Kidney (tissue), 14 donors: ENCODE measurements around the gene SCNN1B. TPM values are rescaled to one million over a fixed set of nuclear protein-coding genes. Genes with fewer than 3 reads are reported as not detected.

Experiments used
- DNase-seq, 5 donors: peaks; one replicate each; pipeline ENCODE4 v3.0.0-alpha.2; 2013 to 2020
- FAIRE-seq: peaks from 2 replicates; lab custom pipeline; 2012; peaks lifted over from hg19 to GRCh38; lab: Jason Lieb, UNC
- H3K27ac ChIP-seq, 2 donors: one replicate each; pipeline ENCODE4 v1.7.0; 2013; ENCODE audit warnings: low read depth in 2 of 2, low read length in 2 of 2, inconsistent platforms in 1 of 2
- H3K27me3 ChIP-seq: one replicate; pipeline ENCODE4 v1.7.1; 2013; ENCODE audit warnings: low read length, inconsistent platforms; ENCODE audit not compliant: control insufficient read depth, insufficient read depth
- H3K36me3 ChIP-seq, 3 donors: one replicate each; pipeline versions ENCODE4 v1.7.0 to v1.7.1; 2013; ENCODE audit warnings: low read length in 3 of 3, control low read depth in 1 of 3, inconsistent platforms in 1 of 3; ENCODE audit not compliant: insufficient read depth in 3 of 3, control insufficient read depth in 2 of 3
- H3K4me1 ChIP-seq, 3 donors: one replicate each; pipeline versions ENCODE4 v1.7.0 to v1.7.1; 2013; ENCODE audit warnings: low read length in 3 of 3, inconsistent platforms in 1 of 3, low read depth in 1 of 3; ENCODE audit not compliant: control insufficient read depth in 2 of 3, insufficient read depth in 2 of 3
- H3K4me3 ChIP-seq, 3 donors: one replicate each; pipeline versions ENCODE4 v1.7.0 to v1.8.1; 2013; ENCODE audit warnings: low read length in 3 of 3, control low read depth in 1 of 3, inconsistent platforms in 1 of 3
- H3K9ac ChIP-seq, 3 donors: one replicate each; pipeline versions ENCODE4 v1.7.0 to v1.7.1; 2013; ENCODE audit warnings: low read length in 3 of 3, control low read depth in 1 of 3, inconsistent platforms in 1 of 3
- H3K9me3 ChIP-seq, 3 donors: one replicate each; pipeline versions ENCODE4 v1.7.0 to v1.7.1; 2013; ENCODE audit warnings: low read length in 3 of 3, control low read depth in 1 of 3, inconsistent platforms in 1 of 3; ENCODE audit not compliant: control insufficient read depth in 2 of 3, insufficient read depth in 1 of 3
- intact Hi-C: fragments of 100-400 bp; cut with DNase I; formaldehyde crosslinking; loops from one replicate; pipeline ENCODE4 v1.11.1; 2022
- polyA plus RNA-seq: library from polyadenylated mRNA; stranded (reverse); fragments of 350-450 nt; fragmentation: Illumina TruSeq; extraction: RNeasy Lipid Tissue Mini Kit (QIAGEN cat#74804); gene quantifications from one replicate; pipeline ENCODE4 v1.2.3, GENCODE V29; 2014; ENCODE audit warnings: low read depth, low replicate concordance; ENCODE audit not compliant: insufficient read depth
- total RNA-seq: library from RNA; stranded (reverse); fragmentation: NEBNext Ultra II Directional; extraction: Animal tissue kit (Norgen Biotek cat#: 25700); gene quantifications from one replicate; pipeline ENCODE4 v1.2.1, GENCODE V29; 2021
- TF ChIP-seq, protein P1 (sequence below): IDR thresholded peaks from 3 replicates; pipeline ENCODE4 v1.5.1; 2012; ENCODE audit warnings: mild to moderate bottlenecking, moderate library complexity, borderline replicate concordance; ENCODE audit not compliant: insufficient read depth; ENCODE audit errors: extremely low read depth
- donor health status: control.
- donor health status: control.
- donor health status: control.
- donor health status: control.
- donor health status: control.
- donor health status: DM: yes; HTN: yes; CAD: no.
- donor health status: Normal renal cell carcinoma (clear cell type).

SCNN1B gene
- total and polyA plus RNA-seq, 2 donors from 2014 or later: 7.8 to 62.9 TPM

DNA sequence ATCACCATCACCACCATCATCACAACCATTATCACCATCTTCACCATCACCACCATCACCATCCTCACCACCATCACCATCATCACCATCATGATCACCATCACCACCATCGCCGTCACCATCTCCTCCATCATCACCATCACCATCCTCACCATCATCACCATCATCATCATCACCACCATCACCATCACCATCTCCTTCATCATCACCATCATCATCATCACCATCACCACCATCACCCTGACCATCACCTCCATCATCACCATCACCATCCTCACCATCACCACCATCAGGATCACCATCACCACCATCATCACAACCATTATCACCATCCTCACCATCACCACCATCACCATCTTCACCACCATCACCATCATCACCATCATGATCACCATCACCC is 14.1 kb downstream of the SCNN1B start:
- no peaks in the 10 kb centered on the region for H3K4me1 ChIP-seq
- peaks cover 0 to 6% (median 0%) of the 10 kb centered on the region in 3 donors for H3K9me3 ChIP-seq
- intact Hi-C loops: no loop called here
- H3K27ac ChIP-seq: no peak overlapping the region
- H3K27me3 ChIP-seq: no peaks in the 10 kb centered on the region
- H3K36me3 ChIP-seq: peaks cover 0 to 2% (median 0%) of the 10 kb centered on the region in 3 donors
- H3K9ac ChIP-seq: no peak overlapping the region
- TF ChIP-seq, protein P1, sequence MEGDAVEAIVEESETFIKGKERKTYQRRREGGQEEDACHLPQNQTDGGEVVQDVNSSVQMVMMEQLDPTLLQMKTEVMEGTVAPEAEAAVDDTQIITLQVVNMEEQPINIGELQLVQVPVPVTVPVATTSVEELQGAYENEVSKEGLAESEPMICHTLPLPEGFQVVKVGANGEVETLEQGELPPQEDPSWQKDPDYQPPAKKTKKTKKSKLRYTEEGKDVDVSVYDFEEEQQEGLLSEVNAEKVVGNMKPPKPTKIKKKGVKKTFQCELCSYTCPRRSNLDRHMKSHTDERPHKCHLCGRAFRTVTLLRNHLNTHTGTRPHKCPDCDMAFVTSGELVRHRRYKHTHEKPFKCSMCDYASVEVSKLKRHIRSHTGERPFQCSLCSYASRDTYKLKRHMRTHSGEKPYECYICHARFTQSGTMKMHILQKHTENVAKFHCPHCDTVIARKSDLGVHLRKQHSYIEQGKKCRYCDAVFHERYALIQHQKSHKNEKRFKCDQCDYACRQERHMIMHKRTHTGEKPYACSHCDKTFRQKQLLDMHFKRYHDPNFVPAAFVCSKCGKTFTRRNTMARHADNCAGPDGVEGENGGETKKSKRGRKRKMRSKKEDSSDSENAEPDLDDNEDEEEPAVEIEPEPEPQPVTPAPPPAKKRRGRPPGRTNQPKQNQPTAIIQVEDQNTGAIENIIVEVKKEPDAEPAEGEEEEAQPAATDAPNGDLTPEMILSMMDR: no peak
- DNase-seq: peak in 1 of 5 donors; percentile 6
- no peak for FAIRE-seq
- peak overlapping the region in 1 of 3 donors; percentile 18 for H3K4me3 ChIP-seq

DNA sequence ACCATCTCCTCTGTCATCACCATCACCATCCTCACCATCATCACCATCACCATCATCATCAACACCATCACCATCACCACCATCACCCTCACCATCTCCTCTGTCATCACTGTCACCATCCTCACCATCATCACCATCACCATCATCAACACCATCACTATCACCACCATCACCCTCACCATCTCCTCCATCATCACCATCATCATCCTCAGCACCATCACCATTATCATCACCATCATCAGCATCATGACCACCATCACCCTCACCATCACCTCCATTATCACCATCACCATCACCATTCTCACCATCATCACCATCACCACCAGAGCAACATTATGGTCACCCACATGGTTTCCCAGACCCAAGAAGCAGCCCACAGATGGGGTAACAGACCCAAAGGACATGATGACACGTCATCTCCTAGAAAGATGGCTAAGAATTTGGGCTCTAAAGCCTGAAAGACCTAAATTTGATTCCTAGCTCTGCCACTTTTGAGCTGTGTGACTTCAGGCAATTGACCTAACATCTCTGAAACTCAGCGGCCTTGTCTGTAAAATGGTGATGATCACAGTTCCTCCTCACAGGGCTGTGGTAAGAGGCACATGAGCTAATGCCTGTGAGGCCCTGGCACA is 14.6 kb downstream of the SCNN1B start:
- H3K27ac ChIP-seq: no peak overlapping the region
- no peaks in the 10 kb centered on the region for H3K27me3 ChIP-seq
- H3K9me3 ChIP-seq: peaks cover 0 to 6% (median 0%) of the 10 kb centered on the region in 3 donors
- intact Hi-C loops: no loop called here
- no peak for DNase-seq
- no peak overlapping the region for H3K9ac ChIP-seq
- H3K4me1 ChIP-seq: no peaks in the 10 kb centered on the region
- no peak for FAIRE-seq
- peaks cover 0 to 2% (median 0%) of the 10 kb centered on the region in 3 donors for H3K36me3 ChIP-seq
- peak overlapping the region in 1 of 3 donors; percentile 9 for H3K4me3 ChIP-seq
- TF ChIP-seq, protein P1: no peak

DNA sequence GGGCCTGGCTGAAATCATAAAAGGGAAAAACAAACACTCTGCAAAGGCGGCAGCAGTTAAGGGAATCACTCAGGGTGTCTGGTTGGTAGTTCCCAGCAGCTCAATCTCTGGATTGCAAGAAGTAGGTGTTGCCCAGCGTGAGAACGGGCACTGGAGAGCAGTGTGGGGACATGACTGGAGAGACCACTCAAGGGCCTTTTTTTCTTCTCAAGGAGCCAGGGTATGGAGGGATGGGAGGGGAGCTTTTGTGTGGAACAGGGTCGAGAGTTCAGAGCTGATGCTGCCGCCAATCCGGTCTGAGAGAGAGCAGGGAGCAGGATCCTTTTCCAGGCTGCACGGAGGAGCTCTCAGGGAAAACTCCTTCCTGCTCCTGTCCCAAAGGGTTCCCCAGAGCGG is 15.2 kb downstream of the SCNN1B start:
- Histone ChIP-seq H3K9ac (no peak overlapping the region), H3K27ac (no peak overlapping the region), H3K4me3 (no peak overlapping the region), H3K27me3 (no peaks in the 10 kb centered on the region), H3K4me1 (no peaks in the 10 kb centered on the region), H3K9me3 (peaks cover 0 to 6% (median 0%) of the 10 kb centered on the region in 3 donors), H3K36me3 (peaks cover 0 to 2% (median 0%) of the 10 kb centered on the region in 3 donors)
- intact Hi-C loops: no loop called here
- TF ChIP-seq, protein P1: no peak
- FAIRE-seq: no peak
- DNase-seq: peak in 1 of 5 donors; percentile 10
